Neural crest cell (in vitro differentiated cells): ENCODE measurements around the gene KCNMA1. TPM values are rescaled to one million over a fixed set of nuclear protein-coding genes. Genes with fewer than 3 reads are reported as not detected.

ENCODE experiments used
- DNase-seq: peaks from one replicate; pipeline ENCODE4 v3.0.0; 2021; ENCODE audit warnings: low read depth, mixed read lengths, low spot score
- H3K27ac Mint-ChIP-seq: one replicate; pipeline ENCODE4 v1.8.0; 2021; ENCODE audit warnings: mild to moderate bottlenecking, mixed read lengths; ENCODE audit not compliant: unreplicated experiment
- H3K27me3 Mint-ChIP-seq: 2 replicates; pipeline ENCODE4 v1.8.0; 2021; ENCODE audit warnings: low read depth, mild to moderate bottlenecking, mixed read lengths
- H3K36me3 Mint-ChIP-seq: 2 replicates; pipeline ENCODE4 v1.8.0; 2021; ENCODE audit warnings: low read depth, mild to moderate bottlenecking, mixed read lengths
- H3K4me1 Mint-ChIP-seq: 2 replicates; pipeline ENCODE4 v1.8.0; 2021; ENCODE audit warnings: mixed read lengths
- H3K4me3 Mint-ChIP-seq: one replicate; pipeline ENCODE4 v1.8.0; 2021; ENCODE audit warnings: mild to moderate bottlenecking, mixed read lengths
- H3K9me3 Mint-ChIP-seq: 2 replicates; pipeline ENCODE4 v1.8.0; 2021; ENCODE audit warnings: mixed read lengths
- CTCF ChIP-seq: fragments of 200-600 bp; sonication (generic); conservative IDR thresholded peaks from 2 replicates; pipeline ENCODE4 v1.5.0; 2021; ENCODE audit warnings: antibody characterized with exemption, mild to moderate bottlenecking
- total RNA-seq: library from RNA; stranded (reverse); gene quantifications from 2 replicates; pipeline ENCODE4 v1.2.1, GENCODE V29; 2021

KCNMA1 gene
- total RNA-seq, 1 donor from 2014 or later: 1.7 TPM

- Mint-ChIP-seq H3K27me3 (no peaks in the 10 kb centered on the region), H3K27ac (no peak overlapping the region), H3K4me3 (no peak overlapping the region), H3K36me3 (no peaks in the 10 kb centered on the region), H3K9me3 (no peaks in the 10 kb centered on the region), H3K4me1 (peaks cover 41% of the 10 kb centered on the region)
- TF ChIP-seq CTCF: no peak
- no peak for DNase-seq
Observed at GRCh38 chr10:76884673-76885275, 752.8 kb downstream of the KCNMA1 start.

GRCh38 chr10:76883596-76883995, 754.0 kb downstream of the KCNMA1 start:
- Mint-ChIP-seq H3K9me3 (no peaks in the 10 kb centered on the region), H3K4me3 (no peak overlapping the region), H3K27me3 (no peaks in the 10 kb centered on the region), H3K4me1 (peaks cover 50% of the 10 kb centered on the region), H3K27ac (no peak overlapping the region), H3K36me3 (no peaks in the 10 kb centered on the region)
- no peak for DNase-seq
- TF ChIP-seq CTCF: no peak

- no peak overlapping the region for H3K27ac Mint-ChIP-seq
- H3K9me3 Mint-ChIP-seq: no peaks in the 10 kb centered on the region
- peaks cover 50% of the 10 kb centered on the region for H3K4me1 Mint-ChIP-seq
- TF ChIP-seq CTCF: no peak
- DNase-seq: no peak
- H3K27me3 Mint-ChIP-seq: no peaks in the 10 kb centered on the region
- H3K4me3 Mint-ChIP-seq: no peak overlapping the region
- H3K36me3 Mint-ChIP-seq: no peaks in the 10 kb centered on the region
Observed at GRCh38 chr10:76882796-76883195, 754.8 kb downstream of the KCNMA1 start.

- TF ChIP-seq CTCF: no peak
- no peaks in the 10 kb centered on the region for H3K27me3 Mint-ChIP-seq
- H3K36me3 Mint-ChIP-seq: no peaks in the 10 kb centered on the region
Observed at GRCh38 chr10:76882245-76882644, 755.4 kb downstream of the KCNMA1 start.

GRCh38 chr10:76881477-76882220, 756.0 kb downstream of the KCNMA1 start:
- H3K27me3 Mint-ChIP-seq: no peaks in the 10 kb centered on the region
- peaks cover 50% of the 10 kb centered on the region for H3K4me1 Mint-ChIP-seq
- H3K27ac Mint-ChIP-seq: peak overlapping the region; percentile 2

More at GRCh38 chr10:76882245-76882644, 755.4 kb downstream of the KCNMA1 start:
- Mint-ChIP-seq H3K27ac (no peak overlapping the region), H3K9me3 (no peaks in the 10 kb centered on the region), H3K4me3 (no peak overlapping the region), H3K4me1 (peaks cover 50% of the 10 kb centered on the region)
- no peak for DNase-seq

More at GRCh38 chr10:76881477-76882220, 756.0 kb downstream of the KCNMA1 start:
- DNase-seq: no peak
- TF ChIP-seq CTCF: no peak
- no peaks in the 10 kb centered on the region for H3K9me3 Mint-ChIP-seq
- no peak overlapping the region for H3K4me3 Mint-ChIP-seq
- no peaks in the 10 kb centered on the region for H3K36me3 Mint-ChIP-seq
